ENCODE results near the gene ZNF778. TPM values are rescaled to one million over a fixed set of nuclear protein-coding genes. Genes with fewer than 3 reads are reported as not detected.

ZNF778 gene
- total and polyA plus RNA-seq, 10 of the 15 experiments (the other 5 are each of a cell fraction or from before 2014, with no cell fraction given): 0.20 to 9.7 (median 4.1) TPM

DNA sequence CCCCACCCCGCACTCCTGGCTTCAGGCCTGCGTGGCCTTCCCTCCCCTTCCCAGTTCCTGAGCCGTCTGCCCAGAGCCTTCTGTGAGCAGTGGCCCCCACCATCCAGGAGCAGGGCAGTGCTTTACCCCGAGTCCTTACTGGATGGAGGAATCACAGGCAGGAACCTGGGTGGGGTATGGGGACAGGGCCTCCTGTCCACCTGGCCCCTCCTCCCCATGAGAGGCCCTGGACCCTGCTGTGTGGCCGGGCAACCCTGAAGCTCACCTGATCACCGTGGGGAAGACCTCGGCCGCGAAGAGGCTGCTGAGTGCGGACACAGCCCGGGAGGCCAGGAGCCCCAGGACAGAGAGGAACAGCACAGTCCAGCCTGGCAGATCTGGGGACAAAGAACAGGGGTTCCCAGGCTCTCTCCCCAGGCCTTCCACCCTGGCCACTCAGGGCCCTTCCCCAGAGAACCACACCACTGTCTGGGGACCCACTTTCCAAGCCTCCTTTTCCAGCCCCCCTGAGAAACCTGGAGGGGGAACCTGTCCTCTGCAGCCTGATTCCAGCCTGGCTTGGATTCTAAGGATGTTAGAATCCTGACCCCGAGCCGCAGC, 20.4 kb upstream of the ZNF778 start:
- Histone ChIP-seq H3K9me3 (replicated peaks; ENCODE audit: control insufficient read depth, insufficient read depth, low read length) (no peaks in the 10 kb centered on the region), H3K4me3 (no peak overlapping the region), H3K4me2 (ENCODE audit: control insufficient read depth, insufficient read depth) (no peak overlapping the region), H3K27me3 (replicated peaks in 1 of 2; ENCODE audit: control insufficient read depth in 2 of 2, insufficient read depth in 2 of 2, low read length in 1 of 2) (peaks cover 3 to 5% of the 10 kb centered on the region in 2 experiments; a peak in 3 of 4 replicates), H3K36me3 (ENCODE audit: control insufficient read depth in 2 of 2, insufficient read depth in 2 of 2, low read length in 1 of 2) (no peaks in the 10 kb centered on the region), H3K27ac (ENCODE audit: control insufficient read depth, insufficient read depth) (no peak overlapping the region), H3K79me2 (ENCODE audit: control insufficient read depth, insufficient read depth, low read length) (no peaks in the 10 kb centered on the region), H2AFZ (ENCODE audit: control insufficient read depth, low read depth, low read length) (no peak overlapping the region), H3K9ac (ENCODE audit: control insufficient read depth, insufficient read depth, low read length) (no peak overlapping the region), H3K4me1 (ENCODE audit: control insufficient read depth, insufficient read depth, low read length) (no peaks in the 10 kb centered on the region), H4K20me1 (ENCODE audit: control insufficient read depth, insufficient read depth) (no peaks in the 10 kb centered on the region)
- ChIA-PET SMC1A (ENCODE audit: uncharacterized antibody, unreplicated experiment) (no interaction called here), CTCF (no interaction called here), POLR2A (interaction anchor here (0.6 kb wide), 1 partner anchor 253 kb away, joined by 8 read pairs; no protein-coding TSS in a partner anchor), RAD21 (ENCODE audit: unreplicated experiment) (no interaction called here)
- in situ Hi-C loops (cut with MboI) (no loop called here), intact Hi-C loops (cut with micrococcal nuclease; ENCODE audit: unreplicated experiment) (no loop called here)
- DNase-seq (ENCODE audit: low read depth, low spot score): no peak
- ATAC-seq: no peak
- no peak for FAIRE-seq
- TF ChIP-seq NFYB (IDR thresholded peaks at IDR 0.05; ENCODE audit: insufficient read depth, low read depth, low read length): no peak
- TF ChIP-seq, protein P1, sequence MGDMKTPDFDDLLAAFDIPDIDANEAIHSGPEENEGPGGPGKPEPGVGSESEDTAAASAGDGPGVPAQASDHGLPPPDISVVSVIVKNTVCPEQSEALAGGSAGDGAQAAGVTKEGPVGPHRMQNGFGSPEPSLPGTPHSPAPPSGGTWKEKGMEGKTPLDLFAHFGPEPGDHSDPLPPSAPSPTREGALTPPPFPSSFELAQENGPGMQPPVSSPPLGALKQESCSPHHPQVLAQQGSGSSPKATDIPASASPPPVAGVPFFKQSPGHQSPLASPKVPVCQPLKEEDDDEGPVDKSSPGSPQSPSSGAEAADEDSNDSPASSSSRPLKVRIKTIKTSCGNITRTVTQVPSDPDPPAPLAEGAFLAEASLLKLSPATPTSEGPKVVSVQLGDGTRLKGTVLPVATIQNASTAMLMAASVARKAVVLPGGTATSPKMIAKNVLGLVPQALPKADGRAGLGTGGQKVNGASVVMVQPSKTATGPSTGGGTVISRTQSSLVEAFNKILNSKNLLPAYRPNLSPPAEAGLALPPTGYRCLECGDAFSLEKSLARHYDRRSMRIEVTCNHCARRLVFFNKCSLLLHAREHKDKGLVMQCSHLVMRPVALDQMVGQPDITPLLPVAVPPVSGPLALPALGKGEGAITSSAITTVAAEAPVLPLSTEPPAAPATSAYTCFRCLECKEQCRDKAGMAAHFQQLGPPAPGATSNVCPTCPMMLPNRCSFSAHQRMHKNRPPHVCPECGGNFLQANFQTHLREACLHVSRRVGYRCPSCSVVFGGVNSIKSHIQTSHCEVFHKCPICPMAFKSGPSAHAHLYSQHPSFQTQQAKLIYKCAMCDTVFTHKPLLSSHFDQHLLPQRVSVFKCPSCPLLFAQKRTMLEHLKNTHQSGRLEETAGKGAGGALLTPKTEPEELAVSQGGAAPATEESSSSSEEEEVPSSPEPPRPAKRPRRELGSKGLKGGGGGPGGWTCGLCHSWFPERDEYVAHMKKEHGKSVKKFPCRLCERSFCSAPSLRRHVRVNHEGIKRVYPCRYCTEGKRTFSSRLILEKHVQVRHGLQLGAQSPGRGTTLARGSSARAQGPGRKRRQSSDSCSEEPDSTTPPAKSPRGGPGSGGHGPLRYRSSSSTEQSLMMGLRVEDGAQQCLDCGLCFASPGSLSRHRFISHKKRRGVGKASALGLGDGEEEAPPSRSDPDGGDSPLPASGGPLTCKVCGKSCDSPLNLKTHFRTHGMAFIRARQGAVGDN (IDR thresholded peaks at IDR 0.05): no peak
- TF ChIP-seq BCL11A (IDR thresholded peaks at IDR 0.05; ENCODE audit: low read depth, low read length): no peak
- TF ChIP-seq RAD21 (IDR thresholded peaks at IDR 0.05; ENCODE audit: insufficient read depth, low read depth, low read length): no peak
- TF ChIP-seq LARP7 (IDR thresholded peaks at IDR 0.05): no peak
- no peak for TF ChIP-seq SMAD5 (IDR thresholded peaks at IDR 0.05; ENCODE audit: low read depth)
- TF ChIP-seq, protein P2, sequence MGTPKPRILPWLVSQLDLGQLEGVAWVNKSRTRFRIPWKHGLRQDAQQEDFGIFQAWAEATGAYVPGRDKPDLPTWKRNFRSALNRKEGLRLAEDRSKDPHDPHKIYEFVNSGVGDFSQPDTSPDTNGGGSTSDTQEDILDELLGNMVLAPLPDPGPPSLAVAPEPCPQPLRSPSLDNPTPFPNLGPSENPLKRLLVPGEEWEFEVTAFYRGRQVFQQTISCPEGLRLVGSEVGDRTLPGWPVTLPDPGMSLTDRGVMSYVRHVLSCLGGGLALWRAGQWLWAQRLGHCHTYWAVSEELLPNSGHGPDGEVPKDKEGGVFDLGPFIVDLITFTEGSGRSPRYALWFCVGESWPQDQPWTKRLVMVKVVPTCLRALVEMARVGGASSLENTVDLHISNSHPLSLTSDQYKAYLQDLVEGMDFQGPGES (IDR thresholded peaks at IDR 0.05): no peak
- no peak for TF ChIP-seq ZNF207 (IDR thresholded peaks at IDR 0.05; ENCODE audit: borderline replicate concordance)
- TF ChIP-seq NFIC (IDR thresholded peaks at IDR 0.05; ENCODE audit: low read depth, low read length): no peak
- no peak for TF ChIP-seq EP300 (IDR thresholded peaks at IDR 0.05; ENCODE audit: borderline replicate concordance in 1 of 2, control insufficient read depth in 1 of 2, low read depth in 2 of 2, low read length in 2 of 2)
- TF ChIP-seq CREM (IDR thresholded peaks at IDR 0.05; ENCODE audit: low read depth): no peak
- TF ChIP-seq FOXM1 (IDR thresholded peaks at IDR 0.05; ENCODE audit: low read depth, low read length): no peak
- TF ChIP-seq MEF2B (IDR thresholded peaks at IDR 0.05; ENCODE audit: partially characterized antibody, poor library complexity, severe bottlenecking): no peak
- BruUV-seq (replicated peaks): no TSS peak
- 76% methylated on average over 13 of the region's 13 CpGs for WGBS (ENCODE audit: insufficient coverage, insufficient replicate concordance, low lambda C conversion rate, missing lambda C conversion rate)

All from GM12878 (cell line).